ENCODE data around the gene BTC. TPM values are rescaled to one million over a fixed set of nuclear protein-coding genes. Genes with fewer than 3 reads are reported as not detected.

BTC gene
- total and polyA plus RNA-seq, 12 donors = 0.11 to 1.9 (median 0.95) TPM

GRCh38 chr4:74751856-74752255 is 42.5 kb downstream of the BTC start:
- H3K4me3 ChIP-seq = no peak overlapping the region
- no peak for TF ChIP-seq POLR2A (IDR thresholded peaks at IDR 0.05)
- TF ChIP-seq, protein P1, sequence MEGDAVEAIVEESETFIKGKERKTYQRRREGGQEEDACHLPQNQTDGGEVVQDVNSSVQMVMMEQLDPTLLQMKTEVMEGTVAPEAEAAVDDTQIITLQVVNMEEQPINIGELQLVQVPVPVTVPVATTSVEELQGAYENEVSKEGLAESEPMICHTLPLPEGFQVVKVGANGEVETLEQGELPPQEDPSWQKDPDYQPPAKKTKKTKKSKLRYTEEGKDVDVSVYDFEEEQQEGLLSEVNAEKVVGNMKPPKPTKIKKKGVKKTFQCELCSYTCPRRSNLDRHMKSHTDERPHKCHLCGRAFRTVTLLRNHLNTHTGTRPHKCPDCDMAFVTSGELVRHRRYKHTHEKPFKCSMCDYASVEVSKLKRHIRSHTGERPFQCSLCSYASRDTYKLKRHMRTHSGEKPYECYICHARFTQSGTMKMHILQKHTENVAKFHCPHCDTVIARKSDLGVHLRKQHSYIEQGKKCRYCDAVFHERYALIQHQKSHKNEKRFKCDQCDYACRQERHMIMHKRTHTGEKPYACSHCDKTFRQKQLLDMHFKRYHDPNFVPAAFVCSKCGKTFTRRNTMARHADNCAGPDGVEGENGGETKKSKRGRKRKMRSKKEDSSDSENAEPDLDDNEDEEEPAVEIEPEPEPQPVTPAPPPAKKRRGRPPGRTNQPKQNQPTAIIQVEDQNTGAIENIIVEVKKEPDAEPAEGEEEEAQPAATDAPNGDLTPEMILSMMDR (IDR thresholded peaks at IDR 0.05) = no peak
- no peaks in the 10 kb centered on the region for H3K9me3 ChIP-seq (replicated peaks in 1 of 3)
- DNase-seq = no peak
- no peaks in the 10 kb centered on the region for H3K36me3 ChIP-seq (replicated peaks in 1 of 2)
- no peak overlapping the region for H3K27ac ChIP-seq
- intact Hi-C loops (cut with DNase I) = no loop called here
- H3K4me1 ChIP-seq (replicated peaks in 1 of 2) = no peaks in the 10 kb centered on the region
- no peaks in the 10 kb centered on the region for H3K27me3 ChIP-seq
- 78 to 91% (median 82%) methylated on average over 1 of the region's 1 CpG for WGBS, 4 donors

GRCh38 chr4:74751247-74751646 is 43.1 kb downstream of the BTC start:
- no peaks in the 10 kb centered on the region for H3K9me3 ChIP-seq (replicated peaks in 1 of 3)
- no peak overlapping the region for H3K4me3 ChIP-seq
- H3K27ac ChIP-seq = no peak overlapping the region
- H3K27me3 ChIP-seq = no peaks in the 10 kb centered on the region
- H3K36me3 ChIP-seq (replicated peaks in 1 of 2) = no peaks in the 10 kb centered on the region
- intact Hi-C loops (cut with DNase I) = no loop called here
- H3K4me1 ChIP-seq (replicated peaks in 1 of 2) = no peaks in the 10 kb centered on the region
- WGBS, 4 donors = 48 to 70% (median 57%) methylated on average over 5 of the region's 5 CpGs
- TF ChIP-seq, protein P1 (IDR thresholded peaks at IDR 0.05) = no peak
- no peak for TF ChIP-seq POLR2A (IDR thresholded peaks at IDR 0.05)
- no peak for DNase-seq

- TF ChIP-seq, protein P1 (IDR thresholded peaks at IDR 0.05) = no peak
- no peak for TF ChIP-seq POLR2A (IDR thresholded peaks at IDR 0.05)
- no peak overlapping the region for H3K4me3 ChIP-seq
- no peaks in the 10 kb centered on the region for H3K36me3 ChIP-seq (replicated peaks in 1 of 2)
- H3K27me3 ChIP-seq = no peaks in the 10 kb centered on the region
- DNase-seq = no peak
- H3K9me3 ChIP-seq (replicated peaks in 1 of 3) = no peaks in the 10 kb centered on the region
- H3K27ac ChIP-seq = no peak overlapping the region
- no peaks in the 10 kb centered on the region for H3K4me1 ChIP-seq (replicated peaks in 1 of 2)
- WGBS, 4 donors = 60 to 65% (median 64%) methylated on average over 1 of the region's 1 CpG
- intact Hi-C loops (cut with DNase I) = no loop called here
These were observed 52.1 kb downstream of the BTC start for GRCh38 chr4:74742185-74742584.

DNA sequence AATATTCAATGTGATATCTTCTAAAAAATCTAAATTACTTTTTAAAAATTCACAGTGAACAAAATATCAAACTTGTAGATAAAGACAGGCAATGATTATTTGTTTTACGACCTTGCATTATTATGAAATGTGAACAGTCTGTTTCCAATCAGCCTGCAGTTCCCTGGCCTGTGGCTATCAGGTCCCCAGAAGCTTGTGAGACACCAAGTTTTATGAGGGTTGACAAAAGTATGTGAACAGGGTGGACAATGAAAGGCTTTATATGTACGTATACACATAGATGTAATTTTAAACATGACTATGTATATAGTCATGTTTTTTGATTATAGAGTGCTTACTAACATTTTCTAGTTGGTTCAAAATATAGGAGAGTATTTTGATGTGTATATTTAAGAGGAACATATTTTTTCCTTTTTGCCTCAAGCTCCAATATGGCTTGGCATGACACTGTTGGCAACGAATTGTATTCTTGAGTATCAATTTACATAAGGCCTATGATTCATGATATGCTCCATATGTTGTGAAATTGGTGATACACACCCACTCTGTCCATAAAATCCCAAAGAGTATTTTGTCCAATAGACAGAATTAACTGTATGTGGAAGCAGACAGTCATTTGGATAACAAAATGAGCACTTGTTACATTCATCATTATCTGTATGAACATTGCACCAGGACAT is 55.7 kb downstream of the BTC start:
- Histone ChIP-seq H3K36me3 (replicated peaks in 1 of 2) (no peaks in the 10 kb centered on the region), H3K27me3 (no peaks in the 10 kb centered on the region), H3K4me1 (replicated peaks in 1 of 2) (no peaks in the 10 kb centered on the region), H3K27ac (no peak overlapping the region), H3K4me3 (no peak overlapping the region), H3K9me3 (replicated peaks in 1 of 3) (no peaks in the 10 kb centered on the region)
- WGBS, 4 donors = 73 to 81% (median 77%) methylated on average over 3 of the region's 3 CpGs
- TF ChIP-seq, protein P1 (IDR thresholded peaks at IDR 0.05) = no peak
- no peak for TF ChIP-seq POLR2A (IDR thresholded peaks at IDR 0.05)
- intact Hi-C loops (cut with DNase I) = no loop called here
- DNase-seq = no peak
